HG02642 (cell line): ENCODE data around the gene CANT1.
"Not testable (repeated sequence)": the region's sequence is repeated elsewhere in the genome, so short reads cannot be mapped to it uniquely, and the experiment has no call there.

Experiments used
- ATAC-seq: cut with Tn5 transposase; IDR thresholded peaks from one replicate; pipeline ENCODE4 v1.9.1; 2021; ENCODE audit warnings: mild to moderate bottlenecking; ENCODE audit not compliant: unreplicated experiment, poor library complexity

The CANT1 gene

GRCh38 chr17:79028496-79029326 lies 19.1 kb upstream of the CANT1 start:
- ATAC-seq = no peak

GRCh38 chr17:79027925-79028491 lies 18.4 kb upstream of the CANT1 start:
- no peak for ATAC-seq

GRCh38 chr17:79027274-79027924 lies 17.8 kb upstream of the CANT1 start:
- no peak for ATAC-seq

- no peak for ATAC-seq
Measured at GRCh38 chr17:79026376-79027273, 17.1 kb upstream of the CANT1 start.

GRCh38 chr17:79024901-79025737 lies 15.6 kb upstream of the CANT1 start:
- ATAC-seq = no peak

- ATAC-seq = no peak
Measured at GRCh38 chr17:79023886-79024771, 14.6 kb upstream of the CANT1 start, which contains the start of gene C1QTNF1. Gene C1QTNF1, plus strand, starts transcription at chr17:79024169. Its CDS starts 19,800 bp downstream, at chr17:79043969.

GRCh38 chr17:79023180-79023705 lies 13.7 kb upstream of the CANT1 start:
- no peak for ATAC-seq

- no peak for ATAC-seq
Measured at GRCh38 chr17:79022507-79022991, 13.0 kb upstream of the CANT1 start.

GRCh38 chr17:79021929-79022328 lies 12.4 kb upstream of the CANT1 start:
- not testable (repeated sequence) for ATAC-seq

- ATAC-seq = no peak
Measured at GRCh38 chr17:79020631-79021301, 11.2 kb upstream of the CANT1 start.

GRCh38 chr17:79019632-79020584 lies 10.3 kb upstream of the CANT1 start:
- ATAC-seq = no peak

- no peak for ATAC-seq
Measured at GRCh38 chr17:79019261-79019631, 9.7 kb upstream of the CANT1 start.

- ATAC-seq = no peak
Measured at GRCh38 chr17:79018370-79018695, 8.8 kb upstream of the CANT1 start.

- no peak for ATAC-seq
Measured at GRCh38 chr17:79017546-79018369, 8.2 kb upstream of the CANT1 start.

- no peak for ATAC-seq
Measured at GRCh38 chr17:79014158-79014758, 4.7 kb upstream of the CANT1 start.
